Caco-2 (cell line): ENCODE results near the gene STAT3. TPM values are rescaled to one million over a fixed set of nuclear protein-coding genes. Genes with fewer than 3 reads are reported as not detected.

ENCODE experiments used
- BruUV-seq: library from RNA; stranded (reverse); fragments of 400-500 nt; replicated peaks from 2 replicates; lab custom pipeline; 2021; lab: Mats Ljungman, UMichigan
- CTCF ChIA-PET: fragments of 300-600 bp; sonication (Branson Sonifier 250); formaldehyde crosslinking; loops from one replicate; lab custom pipeline; 2022; ENCODE audit warnings: antibody characterized with exemption; lab: Charles Lee
- POLR2A ChIA-PET: fragments of 300-600 bp; sonication (Branson Sonifier 250); formaldehyde crosslinking; loops from one replicate; lab custom pipeline; 2022; ENCODE audit warnings: antibody characterized with exemption; lab: Charles Lee
- DNase-seq, 2 experiments: peaks; one replicate each; pipeline versions ENCODE4 v3.0.0 to v3.0.0-alpha.2; 2020 to 2022
- H3K27me3 ChIP-seq: replicated peaks from 2 replicates; pipeline ENCODE4 v1.6.0; 2011; ENCODE audit warnings: low read length; ENCODE audit not compliant: control insufficient read depth, insufficient read depth
- H3K36me3 ChIP-seq: 2 replicates; pipeline ENCODE4 v1.5.1; 2011; ENCODE audit warnings: low read length; ENCODE audit not compliant: control insufficient read depth, insufficient read depth
- H3K4me1 ChIP-seq: fragments of 250-450 bp; sonication (Bioruptor Pico); 2 replicates; pipeline ENCODE4 v1.5.1; 2020; ENCODE audit warnings: mild to moderate bottlenecking
- H3K4me3 ChIP-seq: 2 replicates; pipeline ENCODE4 v1.5.1; 2011; ENCODE audit warnings: low read depth, mild to moderate bottlenecking, control low read depth, low read length
- H3K9me3 ChIP-seq: fragments of 250-450 bp; sonication (Bioruptor Pico); 2 replicates; pipeline ENCODE4 v1.5.1; 2020; ENCODE audit warnings: mild to moderate bottlenecking, moderate library complexity
- H3K27ac Mint-ChIP-seq: one replicate; pipeline ENCODE4 v1.8.0; 2022; ENCODE audit warnings: mixed read lengths; ENCODE audit not compliant: unreplicated experiment
- H3K27me3 Mint-ChIP-seq: one replicate; pipeline ENCODE4 v1.8.0; 2022; ENCODE audit warnings: mixed read lengths; ENCODE audit not compliant: insufficient read depth, unreplicated experiment
- H3K36me3 Mint-ChIP-seq: one replicate; pipeline ENCODE4 v1.8.0; 2022; ENCODE audit warnings: mild to moderate bottlenecking, mixed read lengths; ENCODE audit not compliant: insufficient read depth, unreplicated experiment
- H3K4me1 Mint-ChIP-seq: one replicate; pipeline ENCODE4 v1.8.0; 2022; ENCODE audit warnings: low read depth, mixed read lengths; ENCODE audit not compliant: unreplicated experiment
- H3K4me3 Mint-ChIP-seq: one replicate; pipeline ENCODE4 v1.8.0; 2022; ENCODE audit warnings: mild to moderate bottlenecking, moderate library complexity, mixed read lengths; ENCODE audit not compliant: unreplicated experiment
- H3K9me3 Mint-ChIP-seq: one replicate; pipeline ENCODE4 v1.8.0; 2022; ENCODE audit warnings: mixed read lengths; ENCODE audit not compliant: unreplicated experiment
- intact Hi-C: fragments of 100-400 bp; cut with micrococcal nuclease; formaldehyde crosslinking; loops from one replicate; pipeline ENCODE4 v1.10.0; 2022; ENCODE audit not compliant: unreplicated experiment
- total RNA-seq: library from RNA; stranded (reverse); gene quantifications from 2 replicates; pipeline ENCODE4 v1.2.3, GENCODE V29; 2022
- TF ChIP-seq, protein P1 (sequence below), 2 experiments: fragments of 200-600 bp in 1 of 2; IDR thresholded peaks; 1 replicate in 1 of 2; 2 replicates in 1 of 2; pipeline versions ENCODE4 v1.5.1 to v1.8.0; 2011 to 2022; ENCODE audit warnings: antibody characterized with exemption in 1 of 2, control low read depth in 1 of 2, inconsistent platforms in 1 of 2, low read depth in 1 of 2, low read length in 1 of 2, mild to moderate bottlenecking in 1 of 2, moderate library complexity in 1 of 2; ENCODE audit not compliant: insufficient read depth in 1 of 2, severe bottlenecking in 1 of 2, unreplicated experiment in 1 of 2

Gene STAT3
- total RNA-seq, 1 experiment from 2014 or later: 73.7 TPM

DNA sequence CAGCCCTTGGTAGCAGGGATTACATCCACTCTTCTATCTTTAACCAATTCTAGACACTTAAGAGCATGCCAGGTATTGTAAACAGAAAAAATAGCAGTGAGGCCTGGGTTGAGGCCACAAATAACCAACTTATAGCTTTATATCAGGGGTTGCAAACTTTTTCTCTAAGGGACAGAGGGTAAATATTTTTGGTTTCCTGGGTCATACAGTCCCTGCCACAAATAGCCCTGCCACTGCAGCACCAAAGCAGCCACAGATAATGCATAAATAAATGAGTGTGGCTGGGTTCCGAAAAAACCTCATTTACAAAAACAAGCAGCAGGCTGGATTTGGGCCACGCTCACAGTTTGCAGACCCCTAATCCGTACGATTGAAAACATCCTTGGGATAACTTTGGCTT is 46.7 kb downstream of the STAT3 start:
- Mint-ChIP-seq H3K27me3 (no peaks in the 10 kb centered on the region), H3K9me3 (no peaks in the 10 kb centered on the region), H3K27ac (no peak overlapping the region), H3K36me3 (peaks cover 62% of the 10 kb centered on the region), H3K4me3 (no peak overlapping the region), H3K4me1 (no peaks in the 10 kb centered on the region)
- H3K36me3 ChIP-seq: no peaks in the 10 kb centered on the region
- intact Hi-C loops: no loop called here
- CTCF ChIA-PET: no interaction called here
- DNase-seq: no peak
- H3K4me1 ChIP-seq: no peaks in the 10 kb centered on the region
- no peaks in the 10 kb centered on the region for H3K9me3 ChIP-seq
- POLR2A ChIA-PET: no interaction called here
- BruUV-seq: no TSS peak
- H3K27me3 ChIP-seq: no peaks in the 10 kb centered on the region
- TF ChIP-seq, protein P1, sequence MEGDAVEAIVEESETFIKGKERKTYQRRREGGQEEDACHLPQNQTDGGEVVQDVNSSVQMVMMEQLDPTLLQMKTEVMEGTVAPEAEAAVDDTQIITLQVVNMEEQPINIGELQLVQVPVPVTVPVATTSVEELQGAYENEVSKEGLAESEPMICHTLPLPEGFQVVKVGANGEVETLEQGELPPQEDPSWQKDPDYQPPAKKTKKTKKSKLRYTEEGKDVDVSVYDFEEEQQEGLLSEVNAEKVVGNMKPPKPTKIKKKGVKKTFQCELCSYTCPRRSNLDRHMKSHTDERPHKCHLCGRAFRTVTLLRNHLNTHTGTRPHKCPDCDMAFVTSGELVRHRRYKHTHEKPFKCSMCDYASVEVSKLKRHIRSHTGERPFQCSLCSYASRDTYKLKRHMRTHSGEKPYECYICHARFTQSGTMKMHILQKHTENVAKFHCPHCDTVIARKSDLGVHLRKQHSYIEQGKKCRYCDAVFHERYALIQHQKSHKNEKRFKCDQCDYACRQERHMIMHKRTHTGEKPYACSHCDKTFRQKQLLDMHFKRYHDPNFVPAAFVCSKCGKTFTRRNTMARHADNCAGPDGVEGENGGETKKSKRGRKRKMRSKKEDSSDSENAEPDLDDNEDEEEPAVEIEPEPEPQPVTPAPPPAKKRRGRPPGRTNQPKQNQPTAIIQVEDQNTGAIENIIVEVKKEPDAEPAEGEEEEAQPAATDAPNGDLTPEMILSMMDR (IDR thresholded peaks at IDR 0.05; ENCODE audit: insufficient read depth in 1 of 2, low read depth in 1 of 2, low read length in 1 of 2, severe bottlenecking in 1 of 2, unreplicated experiment in 1 of 2): no peak
- no peak overlapping the region for H3K4me3 ChIP-seq

DNA sequence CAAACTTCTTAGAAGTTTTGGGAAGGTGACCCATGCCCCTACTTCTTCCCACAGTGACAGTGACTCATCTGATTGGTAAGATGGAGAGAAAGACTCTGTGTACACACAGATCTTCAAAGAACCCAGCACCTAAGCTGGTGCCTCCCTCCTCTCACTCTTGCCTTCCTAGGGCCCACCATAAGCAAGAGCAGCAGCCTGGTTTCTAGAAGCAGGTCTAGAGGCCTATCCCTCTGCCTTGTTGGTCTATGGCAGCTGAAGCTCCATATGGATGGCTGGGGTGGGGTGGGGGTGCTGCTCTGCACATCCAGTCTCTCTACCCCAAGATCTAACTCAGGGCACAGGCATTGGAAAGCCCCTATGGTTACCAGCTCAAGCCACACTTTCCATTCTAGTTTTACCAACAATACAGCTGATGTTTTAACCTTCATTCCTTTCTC is 47.5 kb downstream of the STAT3 start:
- Mint-ChIP-seq H3K27ac (no peak overlapping the region), H3K27me3 (no peaks in the 10 kb centered on the region), H3K36me3 (peaks cover 59% of the 10 kb centered on the region), H3K4me3 (no peak overlapping the region), H3K4me1 (no peaks in the 10 kb centered on the region), H3K9me3 (no peaks in the 10 kb centered on the region)
- POLR2A ChIA-PET: interaction anchor here (0.6 kb wide), 2 partner anchors 15 to 174 kb away, joined by 4 read pairs; no protein-coding TSS in a partner anchor
- no peaks in the 10 kb centered on the region for H3K9me3 ChIP-seq
- TF ChIP-seq, protein P1 (IDR thresholded peaks at IDR 0.05; ENCODE audit: insufficient read depth in 1 of 2, low read depth in 1 of 2, low read length in 1 of 2, severe bottlenecking in 1 of 2, unreplicated experiment in 1 of 2): no peak
- H3K27me3 ChIP-seq: no peaks in the 10 kb centered on the region
- CTCF ChIA-PET: no interaction called here
- intact Hi-C loops: no loop called here
- no peaks in the 10 kb centered on the region for H3K36me3 ChIP-seq
- BruUV-seq: no TSS peak
- no peaks in the 10 kb centered on the region for H3K4me1 ChIP-seq
- DNase-seq: no peak
- no peak overlapping the region for H3K4me3 ChIP-seq

DNA sequence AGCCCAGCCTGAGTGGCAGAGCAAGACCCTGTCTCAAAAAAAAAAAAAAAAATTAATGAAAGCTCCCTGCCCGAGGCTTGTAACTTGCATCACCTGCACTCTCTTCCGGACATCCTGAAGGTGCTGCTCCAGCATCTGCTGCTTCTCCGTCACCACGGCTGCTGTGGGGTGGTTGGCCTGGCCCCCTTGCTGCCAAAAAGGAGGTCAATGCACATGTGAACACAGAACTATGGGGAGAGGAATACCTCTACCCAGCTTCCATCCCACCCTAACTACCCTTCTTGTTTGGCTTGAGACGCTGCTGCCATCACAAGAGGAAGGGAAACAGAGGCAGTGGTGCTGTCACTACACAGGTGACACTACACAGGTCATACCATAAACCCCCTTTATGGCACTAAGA is 49.0 kb downstream of the STAT3 start:
- Mint-ChIP-seq H3K27me3 (no peaks in the 10 kb centered on the region), H3K9me3 (no peaks in the 10 kb centered on the region), H3K36me3 (peaks cover 56% of the 10 kb centered on the region), H3K4me1 (no peaks in the 10 kb centered on the region), H3K4me3 (no peak overlapping the region), H3K27ac (no peak overlapping the region)
- Histone ChIP-seq H3K4me1 (no peaks in the 10 kb centered on the region), H3K9me3 (no peaks in the 10 kb centered on the region), H3K36me3 (no peaks in the 10 kb centered on the region), H3K27me3 (no peaks in the 10 kb centered on the region), H3K4me3 (no peak overlapping the region)
- intact Hi-C loops: no loop called here
- no peak for DNase-seq
- TF ChIP-seq, protein P1 (IDR thresholded peaks at IDR 0.05; ENCODE audit: insufficient read depth in 1 of 2, low read depth in 1 of 2, low read length in 1 of 2, severe bottlenecking in 1 of 2, unreplicated experiment in 1 of 2): no peak
- BruUV-seq: no TSS peak
- ChIA-PET POLR2A (no interaction called here), CTCF (interaction anchor here (0.5 to 0.9 kb wide), 2 partner anchors 10 to 404 kb away, joined by 3 to 4 read pairs; no protein-coding TSS in a partner anchor)
